Measurements from ENCODE around the gene ACSBG1.

GRCh38 chr15:78257681-78258080 is 23.3 kb upstream of the ACSBG1 start:
- no peak for TF ChIP-seq POLR2A (IDR thresholded peaks at IDR 0.05)
- TF ChIP-seq CTCF (IDR thresholded peaks at IDR 0.05), result no peak

Data from esophagus squamous epithelium (tissue), 4 donors.